ENCODE data around the gene PKN3. TPM values are rescaled to one million over a fixed set of nuclear protein-coding genes. Genes with fewer than 3 reads are reported as not detected.

PKN3 gene
- total and polyA plus RNA-seq, 2 of the 13 experiments (the other 11 are each of a cell fraction or from before 2014, with no cell fraction given) = 10.5 to 13.2 TPM

DNA sequence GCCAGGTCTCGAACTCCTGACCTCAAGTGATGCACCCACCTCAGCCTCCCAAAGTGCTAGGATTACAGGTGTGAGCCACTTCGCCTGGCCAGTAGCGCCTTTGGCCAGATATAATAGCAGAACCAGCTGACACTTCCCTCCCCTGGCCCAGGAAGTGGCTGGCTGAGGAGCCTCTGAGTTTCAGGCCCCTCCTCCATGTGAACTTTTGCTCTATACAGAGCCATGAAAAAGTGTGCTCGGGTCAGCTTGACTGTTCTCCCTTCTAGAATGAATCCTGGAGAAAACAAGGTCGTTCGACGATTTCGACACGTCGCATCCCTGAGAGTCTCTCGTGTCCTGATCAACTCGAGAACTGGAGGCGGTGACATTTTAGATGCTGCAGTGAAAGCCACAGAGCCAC, 30.3 kb downstream of the PKN3 start:
- peak overlapping the region; percentile 69; the same call in 1 of the 2 replicates for H3K4me2 ChIP-seq (ENCODE audit: low read depth, low read length)
- no peak overlapping the region for H2AFZ ChIP-seq (ENCODE audit: low read length)
- TF ChIP-seq SPEN (CRISPR knock-in tag; IDR thresholded peaks at IDR 0.05; ENCODE audit: low read depth) (peak; percentile 8; the same call in 1 of the 2 replicates), TBX2 (CRISPR knock-in tag; IDR thresholded peaks at IDR 0.05; ENCODE audit: borderline replicate concordance) (0 out of 2 replicates have a peak, but pooled peaks have one; percentile 17), ZNF761 (CRISPR knock-in tag; conservative IDR thresholded peaks at IDR 0.05) (0 out of 2 replicates have a peak, but pooled peaks have one; percentile 1), POLR2A (IDR thresholded peaks at IDR 0.05; ENCODE audit: insufficient read depth in 1 of 2, low read depth in 2 of 2, low read length in 2 of 2) (no peak), ZNF251 (CRISPR knock-in tag; IDR thresholded peaks at IDR 0.05) (no peak)
- no peak for FAIRE-seq
- DNase-seq (ENCODE audit: low spot score) = no peak
- H3K27me3 ChIP-seq (ENCODE audit: control insufficient read depth in 1 of 2, insufficient read depth in 2 of 2, low read length in 2 of 2) = no peaks in the 10 kb centered on the region
- in situ Hi-C loops (cut with HindIII; ENCODE audit: extremely low pct_ligation_motif_present, low pct_unique_long_range_greater_than_20kb) (no loop called here), intact Hi-C loops (cut with micrococcal nuclease; ENCODE audit: unreplicated experiment) (loop anchor here (2.0 kb wide), 1 partner anchor 38 kb away; the partner anchor contains the start of gene ZER1)
- no peaks in the 10 kb centered on the region for H4K20me1 ChIP-seq (ENCODE audit: insufficient read depth, low read length)
- H3K9ac ChIP-seq (ENCODE audit: insufficient read depth, low read depth, low read length) = no peak overlapping the region
- 76% methylated on average over 13 of the region's 13 CpGs for WGBS (ENCODE audit: low lambda C conversion rate)
- ChIA-PET POLR2A (interaction anchor here (1.5 to 2.1 kb wide), 3 partner anchors 8 to 97 kb away, joined by 4 to 8 read pairs (median 6); partner anchors contain the start of genes ENDOG, SPOUT1 and ZDHHC12), CTCF (ENCODE audit: low intra/inter-chr PET ratio, low total read pairs) (interaction anchor here (0.7 to 1.7 kb wide), 6 partner anchors 30 to 195 kb away, joined by 4 to 17 read pairs (median 4); partner anchors contain the start of genes PKN3, TBC1D13 and ZER1)
- no peaks in the 10 kb centered on the region for H3K36me3 ChIP-seq (replicated peaks in 1 of 2; ENCODE audit: control insufficient read depth in 1 of 2, insufficient read depth in 2 of 2, low read length in 2 of 2)
- H3K4me1 ChIP-seq (ENCODE audit: insufficient read depth, low read length) = peaks cover 16% of the 10 kb centered on the region
- H3K9me3 ChIP-seq (ENCODE audit: low read length) = no peaks in the 10 kb centered on the region
- peak overlapping the region; percentile 14 for H3K27ac ChIP-seq (ENCODE audit: extremely low read length, insufficient read depth, low read length)
- ATAC-seq = peak; percentile 16; the same call in 2 of the 3 replicates
- BruUV-seq (replicated peaks) = TSS peak; percentile 43
- no peaks in the 10 kb centered on the region for H3K79me2 ChIP-seq (ENCODE audit: insufficient read depth, low read length)
- no peak overlapping the region for H3K4me3 ChIP-seq (replicated peaks in 1 of 3; ENCODE audit: insufficient read depth in 1 of 3, low read depth in 2 of 3, low read length in 3 of 3)

DNA sequence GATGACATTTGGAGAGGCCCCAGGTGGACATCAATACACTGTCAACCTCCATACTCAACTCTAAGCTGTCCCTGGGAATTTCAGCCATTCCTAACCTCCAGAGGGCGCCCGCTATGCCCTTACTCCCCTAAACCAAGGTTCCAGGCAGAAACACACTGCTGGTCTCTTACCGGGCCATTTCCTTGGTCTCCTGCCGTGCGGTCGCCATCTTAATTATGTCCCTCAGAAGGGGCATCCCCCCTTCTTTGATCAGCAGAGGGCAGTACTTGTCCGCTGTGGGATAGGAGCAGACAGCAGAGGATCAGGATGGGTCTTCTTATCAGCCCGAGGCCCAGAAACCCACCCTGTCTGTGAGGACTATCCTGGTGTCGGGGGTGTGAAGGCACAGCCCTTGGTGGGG, 31.0 kb downstream of the PKN3 start:
- H3K27ac ChIP-seq (ENCODE audit: extremely low read length, insufficient read depth, low read length) = peak overlapping the region; percentile 14
- in situ Hi-C loops (cut with HindIII; ENCODE audit: extremely low pct_ligation_motif_present, low pct_unique_long_range_greater_than_20kb) = no loop called here
- peak overlapping the region in 1 of 3 experiments; percentile 32; a peak in 1 of 6 replicates for H3K4me3 ChIP-seq (replicated peaks in 1 of 3; ENCODE audit: insufficient read depth in 1 of 3, low read depth in 2 of 3, low read length in 3 of 3)
- no peak overlapping the region for H2AFZ ChIP-seq (ENCODE audit: low read length)
- CTCF ChIA-PET (ENCODE audit: low intra/inter-chr PET ratio, low total read pairs) = interaction anchor here (0.7 to 1.7 kb wide), 6 partner anchors 31 to 195 kb away, joined by 4 to 17 read pairs (median 4); partner anchors contain the start of genes PKN3, TBC1D13 and ZER1
- POLR2A ChIA-PET = interaction anchor here (0.6 to 2.1 kb wide), 5 partner anchors 9 to 96 kb away, joined by 3 to 8 read pairs (median 4); partner anchors contain the start of genes ENDOG, SPOUT1 and ZDHHC12
- peak overlapping the region; percentile 69 for H3K4me2 ChIP-seq (ENCODE audit: low read depth, low read length)
- ATAC-seq (peak; percentile 91), DNase-seq (ENCODE audit: low spot score) (peak; percentile 91), FAIRE-seq (peak; percentile 97)
- intact Hi-C loops (cut with micrococcal nuclease; ENCODE audit: unreplicated experiment) = loop anchor here (1.0 to 2.0 kb wide), 2 partner anchors 38 to 54 kb away; partner anchors contain the start of genes TBC1D13 and ZER1
- peaks cover 14% of the 10 kb centered on the region for H3K4me1 ChIP-seq (ENCODE audit: insufficient read depth, low read length)
- no peaks in the 10 kb centered on the region for H4K20me1 ChIP-seq (ENCODE audit: insufficient read depth, low read length)
- no peaks in the 10 kb centered on the region for H3K9me3 ChIP-seq (ENCODE audit: low read length)
- no TSS peak for BruUV-seq (replicated peaks)
- WGBS (ENCODE audit: low lambda C conversion rate) = 61% methylated on average over 3 of the region's 9 CpGs
- no peaks in the 10 kb centered on the region for H3K36me3 ChIP-seq (replicated peaks in 1 of 2; ENCODE audit: control insufficient read depth in 1 of 2, insufficient read depth in 2 of 2, low read length in 2 of 2)
- peak overlapping the region; percentile 1; the same call in 1 of the 2 replicates for H3K9ac ChIP-seq (ENCODE audit: insufficient read depth, low read depth, low read length)
- H3K79me2 ChIP-seq (ENCODE audit: insufficient read depth, low read length) = no peaks in the 10 kb centered on the region
- H3K27me3 ChIP-seq (ENCODE audit: control insufficient read depth in 1 of 2, insufficient read depth in 2 of 2, low read length in 2 of 2) = no peaks in the 10 kb centered on the region
- TF ChIP-seq RAD21 (CRISPR knock-in tag; IDR thresholded peaks at IDR 0.05) (peak; percentile 90), ARNT (IDR thresholded peaks at IDR 0.05) (no peak), BRD4 (CRISPR knock-in tag; IDR thresholded peaks at IDR 0.05) (no peak), ZFP62 (CRISPR knock-in tag; IDR thresholded peaks at IDR 0.05) (no peak), ZNF775 (CRISPR knock-in tag; IDR thresholded peaks at IDR 0.05; ENCODE audit: borderline replicate concordance) (no peak), MTA3 (CRISPR knock-in tag; IDR thresholded peaks at IDR 0.05) (no peak), GABPB1 (CRISPR knock-in tag; IDR thresholded peaks at IDR 0.05) (peak; percentile 41), CCAR2 (optimal IDR thresholded peaks at IDR 0.05; ENCODE audit: low read depth, low read length) (no peak), RFX3 (CRISPR knock-in tag; IDR thresholded peaks at IDR 0.05) (no peak), ZNF644 (CRISPR knock-in tag; IDR thresholded peaks at IDR 0.05; ENCODE audit: low read depth) (peak; percentile 73; the same call in 1 of the 2 replicates), TP53 (CRISPR knock-in tag; conservative IDR thresholded peaks at IDR 0.05) (no peak), THAP11 (CRISPR knock-in tag; IDR thresholded peaks at IDR 0.05) (no peak; the same call in 1 of the 2 replicates), ZNF83 (CRISPR knock-in tag; IDR thresholded peaks at IDR 0.05; ENCODE audit: borderline replicate concordance) (no peak), ARNT2 (CRISPR knock-in tag; IDR thresholded peaks at IDR 0.05; ENCODE audit: low read depth) (0 out of 2 replicates have a peak, but pooled peaks have one; percentile 27)
- TF ChIP-seq, protein P1, sequence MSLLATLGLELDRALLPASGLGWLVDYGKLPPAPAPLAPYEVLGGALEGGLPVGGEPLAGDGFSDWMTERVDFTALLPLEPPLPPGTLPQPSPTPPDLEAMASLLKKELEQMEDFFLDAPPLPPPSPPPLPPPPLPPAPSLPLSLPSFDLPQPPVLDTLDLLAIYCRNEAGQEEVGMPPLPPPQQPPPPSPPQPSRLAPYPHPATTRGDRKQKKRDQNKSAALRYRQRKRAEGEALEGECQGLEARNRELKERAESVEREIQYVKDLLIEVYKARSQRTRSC (CRISPR knock-in tag; IDR thresholded peaks at IDR 0.05; ENCODE audit: low read depth) = no peak
